Dendritic cell treated with granulocyte-macrophage colony-stimulating factor and Interleukin-4, amounts not matched to agents 40 ng/mL and 50 ng/mL, for 4 days (primary cell): Measurements from ENCODE around the gene CLCN5.

Source experiments
- H3K27ac Mint-ChIP-seq: one replicate; pipeline ENCODE4 v1.8.0; 2022; ENCODE audit warnings: mild to moderate bottlenecking, mixed read lengths
- H3K27me3 Mint-ChIP-seq: one replicate; pipeline ENCODE4 v1.8.0; 2022; ENCODE audit warnings: mild to moderate bottlenecking, mixed read lengths
- H3K36me3 Mint-ChIP-seq: one replicate; pipeline ENCODE4 v1.8.0; 2022; ENCODE audit warnings: low read depth, mixed read lengths
- H3K4me1 Mint-ChIP-seq: one replicate; pipeline ENCODE4 v1.8.0; 2022; ENCODE audit warnings: low read depth, mixed read lengths
- H3K4me3 Mint-ChIP-seq: one replicate; pipeline ENCODE4 v1.8.0; 2022; ENCODE audit warnings: mild to moderate bottlenecking, moderate library complexity, mixed read lengths
- H3K9me3 Mint-ChIP-seq: one replicate; pipeline ENCODE4 v1.8.0; 2022; ENCODE audit warnings: mixed read lengths
- intact Hi-C: fragments of 100-400 bp; cut with micrococcal nuclease; formaldehyde crosslinking; loops from one replicate; pipeline ENCODE4 v1.15.0; 2022

Gene CLCN5

GRCh38 chrX:49912086-49912485, 10.3 kb upstream of the CLCN5 start:
- Mint-ChIP-seq H3K9me3 (no peaks in the 10 kb centered on the region), H3K4me3 (no peak overlapping the region), H3K27ac (no peak overlapping the region), H3K27me3 (peaks cover 2% of the 10 kb centered on the region), H3K36me3 (no peaks in the 10 kb centered on the region), H3K4me1 (peaks cover 13% of the 10 kb centered on the region)
- intact Hi-C loops: no loop called here

DNA sequence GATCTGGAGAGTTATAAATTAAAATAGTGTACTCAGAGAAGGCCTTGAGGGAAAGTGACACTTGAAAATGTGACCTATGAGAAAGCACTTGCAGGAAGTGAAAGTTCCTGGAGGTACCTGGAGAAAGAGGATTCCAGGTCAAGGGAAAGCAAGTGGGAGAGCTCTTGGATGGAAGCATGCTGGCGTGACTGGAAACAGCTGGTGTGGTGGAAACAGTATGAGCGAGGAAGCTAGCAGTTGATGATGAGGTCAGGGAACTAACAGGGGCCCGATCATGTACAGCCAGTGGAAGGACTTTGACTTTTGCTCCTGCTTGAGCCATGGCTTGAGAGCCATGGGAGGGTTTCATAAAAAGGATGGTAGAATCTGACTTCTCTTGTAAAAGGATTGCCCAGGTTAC, 9.5 kb upstream of the CLCN5 start:
- Mint-ChIP-seq H3K27me3 (peaks cover 2% of the 10 kb centered on the region), H3K4me1 (peaks cover 13% of the 10 kb centered on the region), H3K27ac (no peak overlapping the region), H3K36me3 (no peaks in the 10 kb centered on the region), H3K4me3 (no peak overlapping the region), H3K9me3 (no peaks in the 10 kb centered on the region)
- intact Hi-C loops: no loop called here

DNA sequence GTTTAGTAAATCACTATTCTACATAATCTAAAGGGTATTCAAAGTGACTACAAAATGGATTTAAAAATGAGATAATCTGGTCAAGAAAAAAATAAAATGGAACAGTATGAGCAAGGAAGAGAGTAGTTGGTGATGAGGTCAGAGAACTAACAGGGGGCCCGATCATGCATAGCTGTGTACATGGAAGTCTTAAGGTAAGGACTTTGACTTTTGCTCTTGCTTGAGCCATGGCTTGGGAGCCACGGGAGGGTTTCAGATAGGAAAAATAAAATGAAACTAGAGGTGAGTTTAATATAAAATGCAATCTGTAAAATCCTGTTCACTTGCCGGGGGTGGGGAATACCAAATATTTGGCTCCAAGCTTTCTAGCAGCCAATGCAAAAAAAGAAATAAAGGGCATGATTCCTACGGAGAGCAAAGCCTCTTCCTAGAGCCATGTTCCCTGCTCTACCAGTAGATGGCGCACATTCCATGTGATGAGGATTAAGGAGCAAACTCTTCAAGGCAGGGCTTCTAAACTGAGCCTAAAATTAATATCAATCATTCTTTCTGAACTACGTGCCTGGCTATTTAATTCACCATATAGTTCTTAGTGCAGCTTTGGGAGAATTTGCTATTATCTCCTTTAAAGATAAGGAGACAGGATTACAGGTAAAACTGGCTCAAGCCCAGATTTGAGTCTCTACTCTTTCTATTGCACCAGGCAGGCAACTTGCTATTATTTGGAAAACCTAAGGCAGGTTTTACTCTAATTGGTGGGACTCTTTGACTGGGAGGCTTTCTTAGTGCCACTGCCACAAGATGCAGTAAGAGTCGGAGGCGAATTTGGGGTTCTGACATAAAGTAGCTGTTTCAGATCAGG, 6.8 kb upstream of the CLCN5 start:
- no peaks in the 10 kb centered on the region for H3K9me3 Mint-ChIP-seq
- H3K36me3 Mint-ChIP-seq: no peaks in the 10 kb centered on the region
- H3K4me1 Mint-ChIP-seq: peaks cover 2% of the 10 kb centered on the region
- H3K27me3 Mint-ChIP-seq: no peaks in the 10 kb centered on the region
- no peak overlapping the region for H3K27ac Mint-ChIP-seq
- intact Hi-C loops: loop anchor here (2.0 to 5.0 kb wide), 2 partner anchors 287 to 665 kb away; partner anchors contain the start of genes AKAP4 and CCNB3
- no peak overlapping the region for H3K4me3 Mint-ChIP-seq

DNA sequence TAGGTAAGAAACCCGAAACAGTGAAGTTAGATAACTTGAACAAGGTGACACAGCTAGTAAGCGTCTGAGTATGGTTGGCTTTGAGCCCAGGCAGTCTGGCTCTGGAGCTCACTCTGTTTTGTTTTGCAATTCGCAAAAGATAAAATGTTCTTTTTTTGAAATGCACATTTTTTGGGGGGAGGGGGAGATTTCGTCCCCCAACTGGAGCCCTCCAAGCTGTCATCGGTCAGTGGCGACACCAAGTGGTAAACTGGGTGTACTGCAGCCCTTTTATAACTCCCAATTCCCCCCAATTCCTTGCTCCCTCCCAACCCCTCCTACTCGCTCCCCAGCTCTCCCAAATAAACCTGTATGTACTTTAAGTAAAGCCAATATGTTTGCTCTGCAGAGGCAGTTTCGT, 2.8 kb upstream of the CLCN5 start:
- intact Hi-C loops: loop anchor here (5.0 kb wide), 1 partner anchor 283 kb away; the partner anchor contains the start of genes AKAP4 and CCNB3
- Mint-ChIP-seq H3K27ac (no peak overlapping the region), H3K4me1 (peaks cover 3% of the 10 kb centered on the region), H3K36me3 (peaks cover 11% of the 10 kb centered on the region), H3K4me3 (no peak overlapping the region), H3K27me3 (no peaks in the 10 kb centered on the region), H3K9me3 (no peaks in the 10 kb centered on the region)

DNA sequence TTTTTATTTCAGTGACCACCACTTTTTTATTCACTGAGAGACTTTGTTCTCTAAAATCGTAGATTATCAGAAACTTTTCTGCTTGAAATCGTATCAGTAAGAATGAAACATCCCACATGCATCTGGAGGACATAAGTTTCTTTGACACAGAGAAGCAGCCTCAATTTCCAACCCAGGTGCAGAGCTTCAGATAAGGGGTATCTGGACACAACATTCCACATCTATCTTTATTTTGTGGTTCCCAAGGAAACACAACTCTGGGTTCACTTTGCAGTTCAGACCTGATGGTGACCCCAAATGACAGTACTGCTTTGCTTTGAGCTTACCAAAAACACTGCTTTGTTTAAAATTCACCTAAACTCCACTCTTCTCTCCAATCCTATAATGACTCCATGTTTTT, 1.3 kb upstream of the CLCN5 start:
- no peak overlapping the region for H3K27ac Mint-ChIP-seq

DNA sequence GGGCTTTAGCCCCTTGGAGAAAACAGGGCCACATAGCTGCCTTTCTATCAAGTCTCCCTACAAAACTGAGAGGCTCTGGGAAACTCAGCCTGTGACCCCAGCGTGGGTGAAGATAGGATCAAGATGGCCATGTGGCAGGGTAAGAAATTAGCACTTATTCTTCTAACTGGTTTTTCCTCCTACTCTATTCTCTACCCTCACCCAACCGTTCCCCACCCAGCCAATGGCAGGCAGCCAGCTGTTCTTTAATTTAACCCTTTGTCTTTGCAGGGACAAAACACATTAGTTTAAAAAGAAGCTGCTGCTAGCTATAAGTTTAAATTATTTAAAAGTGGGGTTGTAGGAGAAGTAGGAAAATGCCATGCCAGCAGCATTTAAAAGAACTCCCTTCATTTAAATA, 2.8 kb downstream of the CLCN5 start:
- H3K27ac Mint-ChIP-seq: no peak overlapping the region
- intact Hi-C loops: loop anchor here (5.0 kb wide), 1 partner anchor 72 kb away; no protein-coding TSS in a partner anchor
- H3K27me3 Mint-ChIP-seq: no peaks in the 10 kb centered on the region
- no peaks in the 10 kb centered on the region for H3K9me3 Mint-ChIP-seq
- peaks cover 53% of the 10 kb centered on the region for H3K36me3 Mint-ChIP-seq
- peak overlapping the region; percentile 67 for H3K4me3 Mint-ChIP-seq
- peaks cover 30% of the 10 kb centered on the region for H3K4me1 Mint-ChIP-seq

More for the DNA sequence above, 1.3 kb upstream of the CLCN5 start:
- H3K36me3 Mint-ChIP-seq: peaks cover 26% of the 10 kb centered on the region
- no peaks in the 10 kb centered on the region for H3K27me3 Mint-ChIP-seq
- peaks cover 13% of the 10 kb centered on the region for H3K4me1 Mint-ChIP-seq
- H3K9me3 Mint-ChIP-seq: no peaks in the 10 kb centered on the region
- intact Hi-C loops: no loop called here
- no peak overlapping the region for H3K4me3 Mint-ChIP-seq

GRCh38 chrX:49930039-49930438, 7.6 kb downstream of the CLCN5 start:
- peaks cover 41% of the 10 kb centered on the region for H3K36me3 Mint-ChIP-seq
- H3K27ac Mint-ChIP-seq: no peak overlapping the region
- peaks cover 46% of the 10 kb centered on the region for H3K4me1 Mint-ChIP-seq
- intact Hi-C loops: no loop called here
- no peak overlapping the region for H3K4me3 Mint-ChIP-seq
- no peaks in the 10 kb centered on the region for H3K9me3 Mint-ChIP-seq
- H3K27me3 Mint-ChIP-seq: no peaks in the 10 kb centered on the region

DNA sequence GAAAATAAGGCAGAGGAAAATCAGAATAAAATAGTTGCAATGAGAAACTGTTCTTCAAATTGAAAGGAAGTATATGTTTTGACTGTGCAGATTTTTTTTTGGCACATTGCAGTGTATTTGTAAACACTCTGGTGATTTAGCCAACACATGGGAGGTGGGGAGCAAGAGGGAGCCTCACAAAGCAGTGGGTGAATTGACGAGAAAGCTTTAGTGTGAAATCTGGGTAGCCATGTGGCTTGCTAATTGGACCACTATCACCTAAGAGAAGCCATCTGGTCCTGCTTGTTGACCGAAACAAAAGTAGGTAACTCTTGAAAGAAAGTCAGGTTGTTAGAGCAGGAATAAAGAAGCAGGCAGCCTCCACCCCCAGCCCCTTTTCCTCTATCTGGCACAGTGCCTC, 10.4 kb downstream of the CLCN5 start:
- intact Hi-C loops: no loop called here
- H3K27ac Mint-ChIP-seq: no peak overlapping the region
- no peaks in the 10 kb centered on the region for H3K27me3 Mint-ChIP-seq
- no peak overlapping the region for H3K4me3 Mint-ChIP-seq
- peaks cover 34% of the 10 kb centered on the region for H3K4me1 Mint-ChIP-seq
- peaks cover 22% of the 10 kb centered on the region for H3K36me3 Mint-ChIP-seq
- H3K9me3 Mint-ChIP-seq: no peaks in the 10 kb centered on the region

- Mint-ChIP-seq H3K36me3 (peaks cover 12% of the 10 kb centered on the region), H3K9me3 (no peaks in the 10 kb centered on the region), H3K4me3 (peak overlapping the region; percentile 40), H3K4me1 (peaks cover 31% of the 10 kb centered on the region), H3K27me3 (no peaks in the 10 kb centered on the region), H3K27ac (no peak overlapping the region)
- intact Hi-C loops: no loop called here
Observed at GRCh38 chrX:49934148-49934547, 11.8 kb downstream of the CLCN5 start.

DNA sequence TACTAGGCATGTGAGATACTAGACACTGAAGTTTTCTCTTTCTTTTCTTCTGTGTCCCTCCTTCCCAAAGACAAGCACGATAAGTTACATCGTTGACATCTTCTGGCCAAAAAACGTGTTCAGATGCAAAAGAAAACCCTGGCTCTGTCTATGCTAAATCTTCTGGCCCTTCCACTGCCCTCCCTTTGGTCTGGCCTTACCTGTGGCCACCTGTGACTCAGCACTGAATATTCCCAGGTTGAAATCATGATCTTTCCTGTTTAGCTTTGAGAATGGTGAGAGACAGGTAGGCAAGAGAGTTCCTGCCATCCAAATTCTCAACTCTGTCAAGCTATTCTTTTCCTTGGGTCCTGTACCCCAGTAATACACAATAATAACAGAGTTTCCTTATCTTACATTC, 12.3 kb downstream of the CLCN5 start:
- Mint-ChIP-seq H3K4me1 (peaks cover 31% of the 10 kb centered on the region), H3K4me3 (no peak overlapping the region), H3K9me3 (no peaks in the 10 kb centered on the region), H3K27me3 (no peaks in the 10 kb centered on the region), H3K36me3 (peaks cover 12% of the 10 kb centered on the region), H3K27ac (no peak overlapping the region)
- intact Hi-C loops: no loop called here

DNA sequence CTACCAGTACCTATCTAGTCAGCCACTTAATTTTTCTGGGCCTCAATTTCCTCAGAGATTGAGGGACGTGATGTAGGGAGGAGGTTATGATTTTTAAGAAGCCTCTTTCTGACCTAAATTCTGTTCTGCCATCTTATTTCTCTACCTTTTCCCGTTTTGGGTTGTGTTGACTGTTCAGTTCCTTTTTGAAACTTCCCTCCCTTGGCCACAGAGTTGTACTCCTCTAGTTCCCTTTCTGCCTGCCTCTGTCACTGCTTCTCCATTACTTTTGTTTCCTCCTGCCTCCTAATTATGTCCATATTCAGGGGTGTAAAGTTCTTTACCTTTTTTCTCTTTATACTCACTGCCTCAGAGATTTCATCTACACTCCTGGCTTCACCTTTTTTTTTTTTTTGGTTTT, 25.4 kb downstream of the CLCN5 start:
- Mint-ChIP-seq H3K4me1 (peaks cover 16% of the 10 kb centered on the region), H3K4me3 (peak overlapping the region; percentile 31), H3K27me3 (no peaks in the 10 kb centered on the region), H3K27ac (peak overlapping the region; percentile 63), H3K36me3 (peaks cover 2% of the 10 kb centered on the region), H3K9me3 (no peaks in the 10 kb centered on the region)
- intact Hi-C loops: no loop called here

GRCh38 chrX:49949961-49950360, 27.6 kb downstream of the CLCN5 start:
- Mint-ChIP-seq H3K4me1 (peaks cover 21% of the 10 kb centered on the region), H3K27ac (no peak overlapping the region), H3K36me3 (peaks cover 8% of the 10 kb centered on the region), H3K9me3 (no peaks in the 10 kb centered on the region), H3K4me3 (no peak overlapping the region), H3K27me3 (no peaks in the 10 kb centered on the region)
- intact Hi-C loops: no loop called here

- peaks cover 8% of the 10 kb centered on the region for H3K36me3 Mint-ChIP-seq
- no peak overlapping the region for H3K4me3 Mint-ChIP-seq
- intact Hi-C loops: no loop called here
- H3K27me3 Mint-ChIP-seq: no peaks in the 10 kb centered on the region
- H3K9me3 Mint-ChIP-seq: no peaks in the 10 kb centered on the region
- peaks cover 21% of the 10 kb centered on the region for H3K4me1 Mint-ChIP-seq
- no peak overlapping the region for H3K27ac Mint-ChIP-seq
Observed at GRCh38 chrX:49951524-49952193, 29.3 kb downstream of the CLCN5 start.

DNA sequence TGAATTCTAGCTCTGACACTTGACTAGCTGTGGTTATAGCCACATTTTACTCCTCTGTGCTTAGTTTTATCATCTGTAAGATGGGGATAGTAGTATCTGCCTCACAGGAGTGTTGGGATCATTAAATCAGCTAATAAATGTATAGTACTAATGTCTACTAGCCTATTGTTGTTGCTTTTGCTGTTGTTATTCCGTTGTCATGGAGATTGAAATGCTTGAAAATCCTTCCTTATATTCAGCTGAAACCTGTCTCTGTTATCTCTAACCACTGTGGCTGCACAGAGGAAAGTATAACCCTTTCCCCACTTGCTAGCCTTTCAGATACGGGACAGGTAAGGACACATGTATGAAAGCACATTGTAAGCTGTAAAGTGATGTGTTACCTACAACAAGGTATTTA, 33.9 kb downstream of the CLCN5 start:
- Mint-ChIP-seq H3K36me3 (peaks cover 8% of the 10 kb centered on the region), H3K27ac (no peak overlapping the region), H3K4me3 (no peak overlapping the region), H3K9me3 (no peaks in the 10 kb centered on the region), H3K4me1 (peaks cover 5% of the 10 kb centered on the region), H3K27me3 (no peaks in the 10 kb centered on the region)
- intact Hi-C loops: no loop called here
